DOHH2 (cell line): Measurements from ENCODE around the gene EPHB1.

ENCODE experiments used
- H3F3A ChIP-seq: fragments of 200-600 bp; sonication (generic), shearing (Covaris generic); 2 replicates; pipeline ENCODE4 v1.6.0; 2016; ENCODE audit warnings: antibody characterized with exemption, mild to moderate bottlenecking; ENCODE audit not compliant: control insufficient read depth, insufficient read depth
- H3K27ac ChIP-seq: fragments of 200-600 bp; sonication (generic); 2 replicates; pipeline ENCODE4 v1.5.1; 2014; ENCODE audit warnings: low read depth, mild to moderate bottlenecking, low read length, moderate library complexity
- H3K27me3 ChIP-seq: fragments of 200-600 bp; sonication (generic); 2 replicates; pipeline ENCODE4 v1.6.1; 2014; ENCODE audit warnings: mild to moderate bottlenecking, low read length, mixed read lengths; ENCODE audit not compliant: control insufficient read depth
- H3K36me3 ChIP-seq: fragments of 200-600 bp; sonication (generic); 2 replicates; pipeline ENCODE4 v1.6.1; 2014; ENCODE audit warnings: mild to moderate bottlenecking, low read length, moderate library complexity, mixed read lengths; ENCODE audit not compliant: control insufficient read depth
- H3K4me1 ChIP-seq: fragments of 200-600 bp; sonication (generic); 2 replicates; pipeline ENCODE4 v1.6.1; 2014; ENCODE audit warnings: mild to moderate bottlenecking, low read length, mixed read lengths; ENCODE audit not compliant: control insufficient read depth
- H3K4me2 ChIP-seq: fragments of 200-600 bp; sonication (generic); 2 replicates; pipeline ENCODE4 v1.6.0; 2014; ENCODE audit warnings: mild to moderate bottlenecking, low read length, moderate library complexity
- H3K4me3 ChIP-seq: fragments of 200-600 bp; sonication (generic); 2 replicates; pipeline ENCODE4 v1.5.1; 2014; ENCODE audit warnings: mild to moderate bottlenecking, low read length, mixed read lengths
- H3K79me2 ChIP-seq: fragments of 200-600 bp; sonication (generic); 2 replicates; pipeline ENCODE4 v1.6.1; 2014; ENCODE audit warnings: mild to moderate bottlenecking, low read length, mixed read lengths; ENCODE audit not compliant: control insufficient read depth
- H3K9me2 ChIP-seq: fragments of 200-600 bp; sonication (generic); replicated peaks from 2 replicates; pipeline ENCODE4 v1.6.1; 2014; ENCODE audit warnings: mild to moderate bottlenecking, low read length, mixed read lengths; ENCODE audit not compliant: control insufficient read depth
- H3K9me3 ChIP-seq: fragments of 200-600 bp; sonication (generic); 2 replicates; pipeline ENCODE4 v1.6.1; 2014; ENCODE audit warnings: antibody characterized with exemption, low read length, mixed read lengths; ENCODE audit not compliant: control insufficient read depth, insufficient read depth
- H4K20me1 ChIP-seq: fragments of 200-600 bp; sonication (generic); 2 replicates; pipeline ENCODE4 v1.6.0; 2014; ENCODE audit warnings: low read depth, mild to moderate bottlenecking, antibody characterized with exemption, low read length, moderate library complexity; ENCODE audit not compliant: control insufficient read depth, insufficient read depth
- EZH2phosphoT487 ChIP-seq: fragments of 200-600 bp; sonication (generic); IDR thresholded peaks from 2 replicates; pipeline ENCODE4 v1.6.1; 2017; ENCODE audit warnings: borderline replicate concordance, mild to moderate bottlenecking, antibody characterized with exemption, low read length, moderate library complexity, mixed read lengths
- TF ChIP-seq, protein P1 (sequence below): fragments of 200-600 bp; sonication (generic); IDR thresholded peaks from one replicate; pipeline ENCODE4 v1.5.1; 2014; ENCODE audit warnings: antibody characterized with exemption, mild to moderate bottlenecking, low read depth, low read length; ENCODE audit not compliant: poor library complexity, severe bottlenecking

EPHB1 gene

GRCh38 chr3:135143474-135143873, 348.4 kb downstream of the EPHB1 start:
- H3K36me3 ChIP-seq = no peaks in the 10 kb centered on the region
- TF ChIP-seq, protein P1, sequence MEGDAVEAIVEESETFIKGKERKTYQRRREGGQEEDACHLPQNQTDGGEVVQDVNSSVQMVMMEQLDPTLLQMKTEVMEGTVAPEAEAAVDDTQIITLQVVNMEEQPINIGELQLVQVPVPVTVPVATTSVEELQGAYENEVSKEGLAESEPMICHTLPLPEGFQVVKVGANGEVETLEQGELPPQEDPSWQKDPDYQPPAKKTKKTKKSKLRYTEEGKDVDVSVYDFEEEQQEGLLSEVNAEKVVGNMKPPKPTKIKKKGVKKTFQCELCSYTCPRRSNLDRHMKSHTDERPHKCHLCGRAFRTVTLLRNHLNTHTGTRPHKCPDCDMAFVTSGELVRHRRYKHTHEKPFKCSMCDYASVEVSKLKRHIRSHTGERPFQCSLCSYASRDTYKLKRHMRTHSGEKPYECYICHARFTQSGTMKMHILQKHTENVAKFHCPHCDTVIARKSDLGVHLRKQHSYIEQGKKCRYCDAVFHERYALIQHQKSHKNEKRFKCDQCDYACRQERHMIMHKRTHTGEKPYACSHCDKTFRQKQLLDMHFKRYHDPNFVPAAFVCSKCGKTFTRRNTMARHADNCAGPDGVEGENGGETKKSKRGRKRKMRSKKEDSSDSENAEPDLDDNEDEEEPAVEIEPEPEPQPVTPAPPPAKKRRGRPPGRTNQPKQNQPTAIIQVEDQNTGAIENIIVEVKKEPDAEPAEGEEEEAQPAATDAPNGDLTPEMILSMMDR = no peak
- no peak for TF ChIP-seq EZH2phosphoT487
- H3K9me2 ChIP-seq = no peaks in the 10 kb centered on the region
- no peak overlapping the region for H3K4me2 ChIP-seq
- H3K9me3 ChIP-seq = no peaks in the 10 kb centered on the region
- H3K27ac ChIP-seq = no peak overlapping the region
- H3F3A ChIP-seq = no peaks in the 10 kb centered on the region
- H3K27me3 ChIP-seq = no peaks in the 10 kb centered on the region
- no peaks in the 10 kb centered on the region for H4K20me1 ChIP-seq
- H3K79me2 ChIP-seq = no peaks in the 10 kb centered on the region
- H3K4me3 ChIP-seq = no peak overlapping the region
- no peaks in the 10 kb centered on the region for H3K4me1 ChIP-seq

DNA sequence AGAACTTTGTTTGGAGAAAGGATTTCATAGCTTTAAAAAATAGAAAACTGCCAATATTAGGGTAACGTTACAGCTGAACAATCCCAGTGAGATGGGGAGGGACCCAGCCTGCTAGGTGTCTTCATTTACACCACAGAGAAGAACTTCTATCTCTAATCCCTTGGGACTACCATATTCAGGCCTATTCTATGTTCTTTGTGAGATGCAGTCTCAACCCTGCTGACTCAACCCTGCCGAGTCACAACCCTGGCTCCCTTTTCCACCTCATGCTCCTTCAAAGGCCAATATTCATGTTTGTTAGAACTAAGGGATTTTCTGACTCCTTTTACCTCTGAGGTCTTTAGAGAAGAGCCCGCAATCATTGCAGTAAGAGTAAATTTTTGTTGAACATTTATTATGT, 350.5 kb downstream of the EPHB1 start:
- Histone ChIP-seq H3K79me2 (no peaks in the 10 kb centered on the region), H3K27me3 (no peaks in the 10 kb centered on the region), H3K27ac (no peak overlapping the region), H3K4me3 (no peak overlapping the region), H3K9me2 (no peaks in the 10 kb centered on the region), H3K4me2 (no peak overlapping the region), H3F3A (no peaks in the 10 kb centered on the region), H3K36me3 (no peaks in the 10 kb centered on the region), H3K9me3 (no peaks in the 10 kb centered on the region), H4K20me1 (no peaks in the 10 kb centered on the region), H3K4me1 (no peaks in the 10 kb centered on the region)
- TF ChIP-seq, protein P1 = no peak

DNA sequence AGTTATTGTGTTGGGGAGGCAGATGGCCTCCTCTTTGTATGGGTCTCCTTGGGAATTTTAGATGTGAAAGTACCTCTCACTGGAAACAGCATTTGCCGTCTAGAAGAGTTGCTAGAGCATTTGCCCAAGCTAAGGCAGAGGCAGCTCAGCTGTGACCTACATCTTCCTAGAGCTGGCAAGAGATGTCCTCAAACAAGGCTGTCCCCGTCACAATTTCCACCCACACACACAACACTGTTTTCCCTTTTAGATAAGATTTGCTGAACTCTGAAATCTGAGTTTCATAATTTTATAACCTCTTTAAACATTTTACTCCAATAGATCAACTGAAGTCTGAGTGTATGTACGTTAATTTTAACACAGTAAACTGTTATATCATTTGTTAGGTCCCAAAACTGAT, 352.6 kb downstream of the EPHB1 start:
- Histone ChIP-seq H3K4me2 (no peak overlapping the region), H3K4me3 (no peak overlapping the region), H3K36me3 (no peaks in the 10 kb centered on the region), H3K9me3 (no peaks in the 10 kb centered on the region), H3K4me1 (no peaks in the 10 kb centered on the region), H3K27ac (no peak overlapping the region), H4K20me1 (no peaks in the 10 kb centered on the region), H3K9me2 (no peaks in the 10 kb centered on the region), H3K27me3 (no peaks in the 10 kb centered on the region), H3F3A (no peaks in the 10 kb centered on the region), H3K79me2 (no peaks in the 10 kb centered on the region)
- TF ChIP-seq EZH2phosphoT487 = no peak
- TF ChIP-seq, protein P1 = no peak

DNA sequence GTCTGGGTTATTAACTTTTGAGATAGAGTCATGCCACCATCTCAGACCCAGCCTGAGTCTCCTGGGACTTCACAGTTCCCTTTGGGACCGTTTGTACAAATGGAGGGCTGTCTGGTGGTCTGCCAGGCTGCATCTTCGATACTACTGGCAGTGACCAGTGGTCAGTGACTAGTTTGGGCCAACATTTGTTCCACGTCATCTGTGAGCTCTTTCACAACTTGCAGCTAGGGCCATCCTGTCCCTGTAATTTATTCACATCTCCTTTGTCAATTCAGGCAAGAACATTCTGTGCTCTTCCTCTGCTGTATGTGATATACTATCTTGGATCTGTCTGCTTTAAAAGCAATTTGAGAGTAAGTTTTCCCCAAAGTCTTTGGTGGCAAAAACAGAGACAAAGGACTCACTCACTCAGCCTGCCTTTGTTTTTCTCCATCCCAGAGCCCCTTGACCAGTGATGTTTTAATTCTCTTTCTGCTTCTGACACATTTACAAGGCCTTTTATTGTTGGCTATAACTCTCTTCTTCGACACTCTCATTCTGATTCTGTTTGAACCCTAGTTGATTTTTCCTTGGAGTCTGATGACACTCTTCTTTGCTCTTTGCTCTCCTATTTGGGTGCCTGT, 353.4 kb downstream of the EPHB1 start:
- no peaks in the 10 kb centered on the region for H3K4me1 ChIP-seq
- H3K27ac ChIP-seq = no peak overlapping the region
- H3K79me2 ChIP-seq = no peaks in the 10 kb centered on the region
- H4K20me1 ChIP-seq = no peaks in the 10 kb centered on the region
- H3K27me3 ChIP-seq = no peaks in the 10 kb centered on the region
- no peaks in the 10 kb centered on the region for H3K9me2 ChIP-seq
- H3F3A ChIP-seq = no peaks in the 10 kb centered on the region
- no peaks in the 10 kb centered on the region for H3K36me3 ChIP-seq
- H3K9me3 ChIP-seq = no peaks in the 10 kb centered on the region
- no peak for TF ChIP-seq EZH2phosphoT487
- TF ChIP-seq, protein P1 = no peak
- H3K4me2 ChIP-seq = no peak overlapping the region
- H3K4me3 ChIP-seq = no peak overlapping the region
